Measurements from ENCODE around the gene PARD3B. TPM values are rescaled to one million over a fixed set of nuclear protein-coding genes. Genes with fewer than 3 reads are reported as not detected.

Gene PARD3B
- total RNA-seq, 1 experiment from 2014 or later: 3.6 TPM

GRCh38 chr2:205563646-205564045, 1018.4 kb downstream of the PARD3B start:
- TF ChIP-seq REST (IDR thresholded peaks at IDR 0.05; ENCODE audit: insufficient read depth in 1 of 2, low read depth in 2 of 2, low read length in 1 of 2) (no peak), CTCF (IDR thresholded peaks at IDR 0.05) (peak; percentile 56)
- in situ Hi-C loops (cut with HindIII; ENCODE audit: low pct_unique_long_range_greater_than_20kb, low sequenced_read_pairs) (no loop called here), intact Hi-C loops (cut with micrococcal nuclease; ENCODE audit: unreplicated experiment) (no loop called here)
- Histone ChIP-seq H3K27ac (ENCODE audit: low read length) (no peak overlapping the region), H3K9me3 (ENCODE audit: control insufficient read depth, insufficient read depth, low read depth, low read length) (no peaks in the 10 kb centered on the region), H3K36me3 (ENCODE audit: control insufficient read depth, insufficient read depth, low read length) (no peaks in the 10 kb centered on the region), H3K4me3 (ENCODE audit: low read depth in 2 of 2, low read length in 2 of 2) (no peak overlapping the region), H3K27me3 (ENCODE audit: control insufficient read depth, insufficient read depth, low read length) (no peaks in the 10 kb centered on the region), H3K4me1 (ENCODE audit: control insufficient read depth, insufficient read depth, low read length) (no peaks in the 10 kb centered on the region)
- ChIA-PET CTCF (no interaction called here), POLR2A (no interaction called here)
- BruUV-seq (replicated peaks): no TSS peak
- no peak for DNase-seq (ENCODE audit: low read depth, low spot score)
- ATAC-seq: no peak

GRCh38 chr2:205564346-205565141, 1019.3 kb downstream of the PARD3B start:
- TF ChIP-seq POLR2AphosphoS5 (IDR thresholded peaks at IDR 0.05; ENCODE audit: low read depth, low read length): no peak
- no peak for TF ChIP-seq CTCF (IDR thresholded peaks at IDR 0.05)
- no peak for TF ChIP-seq TCF7L2 (IDR thresholded peaks at IDR 0.05; ENCODE audit: low read depth, low read length)
- no peak for TF ChIP-seq REST (IDR thresholded peaks at IDR 0.05; ENCODE audit: insufficient read depth in 1 of 2, low read depth in 2 of 2, low read length in 1 of 2)
- no peak for TF ChIP-seq SIN3A (IDR thresholded peaks at IDR 0.05; ENCODE audit: borderline replicate concordance, insufficient read depth, low read depth, low read length)
- Histone ChIP-seq H3K27me3 (ENCODE audit: control insufficient read depth, insufficient read depth, low read length) (no peaks in the 10 kb centered on the region), H3K27ac (ENCODE audit: low read length) (no peak overlapping the region), H3K36me3 (ENCODE audit: control insufficient read depth, insufficient read depth, low read length) (no peaks in the 10 kb centered on the region), H3K4me3 (ENCODE audit: low read depth in 2 of 2, low read length in 2 of 2) (no peak overlapping the region), H3K9me3 (ENCODE audit: control insufficient read depth, insufficient read depth, low read depth, low read length) (no peaks in the 10 kb centered on the region), H3K4me1 (ENCODE audit: control insufficient read depth, insufficient read depth, low read length) (no peaks in the 10 kb centered on the region)
- ChIA-PET CTCF (no interaction called here), POLR2A (no interaction called here)
- ATAC-seq: no peak; the same call in 1 of the 2 replicates
- no TSS peak for BruUV-seq (replicated peaks)
- in situ Hi-C loops (cut with HindIII; ENCODE audit: low pct_unique_long_range_greater_than_20kb, low sequenced_read_pairs) (no loop called here), intact Hi-C loops (cut with micrococcal nuclease; ENCODE audit: unreplicated experiment) (no loop called here)
- no peak for DNase-seq (ENCODE audit: low read depth, low spot score)

Measured in Panc1 (cell line).